Activated CD8-positive, alpha-beta memory T cell treated with anti-CD3 and anti-CD28 coated beads, Interleukin-2, amount 50 U/mL, for 4 hours (primary cell): ENCODE data around the gene LBR.

Experiments used
- DNase-seq: peaks from one replicate; pipeline ENCODE4 v3.0.0-alpha.2; 2020

The LBR gene

DNA sequence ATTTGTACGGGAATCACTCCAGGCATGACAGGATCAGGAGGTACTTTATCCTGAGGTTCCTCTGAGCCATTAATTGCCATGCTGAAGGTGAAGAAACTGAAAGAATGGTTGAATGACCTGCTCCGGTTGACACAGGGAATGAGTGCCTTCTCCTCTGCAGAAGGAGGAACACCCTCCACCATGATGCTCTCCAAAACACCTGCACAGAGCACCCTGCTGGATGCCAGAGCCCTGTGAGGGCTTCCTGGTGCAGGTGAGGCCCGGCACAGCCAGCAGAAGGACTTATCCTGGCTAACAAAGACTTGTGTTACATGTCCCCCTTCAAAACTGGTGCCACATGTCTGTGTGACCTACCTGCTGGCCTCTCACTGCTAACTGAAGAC lies 14.3 kb upstream of the LBR start:
- no peak for DNase-seq

DNA sequence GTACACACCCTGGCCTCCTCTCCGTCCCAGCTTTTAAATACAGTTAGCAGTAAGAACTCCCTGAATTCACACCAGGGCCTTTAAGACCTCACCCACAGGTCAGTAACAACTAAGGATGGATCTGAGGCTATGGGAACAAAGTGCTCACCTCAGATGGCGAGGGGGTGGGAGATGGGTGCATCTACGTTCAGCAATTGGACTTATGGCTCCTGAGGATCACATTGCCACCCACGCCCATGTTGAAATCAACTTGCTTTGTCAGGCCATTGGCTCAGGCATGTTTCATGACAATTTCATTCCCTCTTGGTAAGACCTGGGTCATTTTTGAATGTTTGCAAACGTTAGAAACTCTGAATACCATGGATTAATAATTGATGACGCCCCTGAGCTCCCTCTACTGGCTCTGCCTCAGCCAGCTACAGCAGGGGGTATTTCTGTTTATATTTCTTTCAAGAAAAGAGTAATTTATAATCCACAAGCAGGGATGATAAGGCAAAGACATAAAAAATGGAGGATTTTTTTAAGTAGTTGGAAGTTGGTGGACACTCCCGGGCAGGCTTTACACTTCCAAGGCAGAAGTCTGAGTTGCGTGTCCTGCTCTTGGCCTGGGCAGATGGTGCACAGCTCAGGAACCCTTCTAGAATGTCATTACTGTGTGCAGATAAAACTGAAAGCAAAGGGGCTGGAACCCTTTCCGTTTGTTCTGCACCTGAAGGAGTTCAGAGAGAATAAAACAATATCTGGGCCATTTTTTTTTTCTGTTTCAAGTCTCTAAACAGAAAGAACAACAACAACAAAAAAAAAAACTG lies 13.7 kb upstream of the LBR start:
- no peak for DNase-seq

DNA sequence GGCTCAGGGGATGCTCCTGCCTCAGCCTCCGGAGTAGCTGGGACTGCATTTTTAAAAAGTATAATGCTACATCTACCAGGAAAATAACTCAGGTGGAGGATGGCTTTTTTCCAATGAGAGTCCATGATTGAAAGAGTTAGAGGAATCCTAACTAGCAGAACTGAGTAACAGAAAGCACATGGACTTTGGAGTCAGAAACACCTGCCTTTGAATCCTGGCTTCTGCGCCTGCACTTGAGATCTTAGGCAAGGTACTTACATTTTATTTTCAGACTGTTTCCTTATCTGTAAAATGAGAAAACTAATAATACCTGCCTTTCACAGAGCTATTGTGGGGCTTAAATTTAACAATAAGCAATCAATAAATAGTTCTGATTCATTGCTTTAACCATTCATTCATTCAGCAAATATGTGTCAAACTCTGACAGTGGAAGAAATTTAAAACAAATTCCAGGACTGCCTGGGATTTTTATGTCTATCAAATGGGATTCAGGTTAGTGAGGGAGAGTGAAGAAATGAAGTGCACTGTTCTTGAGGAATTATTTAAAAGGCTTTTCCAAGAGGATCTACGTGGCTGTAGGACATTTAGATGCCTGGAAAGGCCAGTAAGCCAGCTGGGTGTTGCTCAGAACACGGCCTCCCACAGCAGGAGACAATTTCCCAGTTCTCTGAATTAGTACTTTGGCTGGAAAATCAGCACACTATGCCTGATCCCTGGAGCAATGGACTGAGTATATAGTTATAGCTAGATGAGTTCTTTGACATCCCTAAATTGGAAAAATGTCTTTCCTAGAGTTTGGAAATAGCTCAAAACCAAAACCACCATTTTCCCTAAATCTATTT lies 12.8 kb upstream of the LBR start:
- no peak for DNase-seq

DNA sequence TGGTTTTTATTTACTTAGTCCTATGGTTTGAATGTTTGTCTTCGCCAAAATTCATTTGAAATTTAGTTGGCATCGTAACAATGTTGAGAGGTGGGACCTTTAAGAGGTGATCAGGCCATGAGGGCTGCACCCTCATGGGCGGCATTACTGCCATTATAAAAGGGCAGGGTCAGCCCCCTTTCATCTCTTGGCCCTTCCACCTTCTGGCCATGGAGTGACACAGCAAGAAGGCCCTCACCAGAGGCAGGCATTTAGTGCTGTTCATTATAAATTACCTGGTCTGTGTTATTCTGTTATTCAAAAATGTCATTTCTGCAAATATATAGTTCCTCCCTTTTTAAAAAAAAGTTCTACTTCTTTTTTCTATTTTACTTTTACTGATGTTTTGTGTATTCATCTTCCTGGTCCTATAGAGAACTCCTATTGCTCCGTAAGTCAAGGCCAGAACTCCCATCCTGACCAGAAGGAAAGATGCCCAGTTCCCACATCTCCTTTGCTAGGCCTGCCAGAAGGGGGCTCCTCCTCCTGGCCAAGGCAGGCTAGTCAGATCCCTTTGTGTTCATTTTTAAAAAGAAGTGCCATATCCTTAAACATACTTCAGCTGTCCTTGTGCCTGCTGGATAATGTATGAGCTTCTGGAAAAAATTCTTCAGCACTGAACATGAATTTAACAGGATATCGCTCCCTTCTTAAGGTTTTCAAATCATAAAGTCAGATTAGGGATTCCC lies 10.0 kb upstream of the LBR start:
- no peak for DNase-seq

DNA sequence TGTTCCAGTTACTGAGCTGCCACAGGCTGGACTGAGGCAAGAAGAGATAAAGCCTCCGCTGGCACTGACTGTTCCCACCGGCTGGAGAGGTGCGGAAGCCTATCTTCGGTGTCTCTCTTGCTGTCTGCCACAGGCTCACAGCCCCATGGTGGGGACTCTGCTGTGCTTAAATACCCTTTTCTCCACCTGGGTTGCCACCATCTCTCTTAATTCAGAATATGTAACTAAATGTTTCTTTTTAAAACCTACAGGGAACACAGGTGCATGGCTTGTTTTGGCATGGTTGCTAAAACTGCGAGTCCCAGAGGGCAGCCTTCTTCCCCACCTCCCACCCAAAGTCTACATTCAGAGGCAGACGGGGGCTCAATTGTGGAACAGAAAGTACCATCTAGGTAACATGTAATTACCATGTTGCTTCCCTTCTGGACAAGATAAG lies 8.1 kb upstream of the LBR start:
- no peak for DNase-seq

DNA sequence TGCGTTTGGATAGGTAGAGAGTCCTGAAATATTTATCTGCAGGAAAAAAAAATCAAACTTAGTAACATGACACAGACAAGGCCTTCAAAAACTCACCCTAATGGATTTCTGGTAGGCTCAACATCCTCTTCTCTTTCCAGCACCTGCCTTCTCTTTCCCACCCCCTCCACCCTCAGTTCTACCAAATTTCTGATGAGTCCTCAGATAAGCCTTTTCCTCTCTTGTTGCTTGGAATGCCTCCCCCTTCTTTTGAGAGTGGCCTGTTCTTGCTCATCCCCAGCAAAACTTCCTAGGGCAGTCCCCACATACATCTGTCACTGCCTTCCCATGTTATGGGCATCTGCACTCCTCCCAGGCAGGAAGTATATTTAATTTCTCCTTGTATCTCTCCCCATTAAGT lies 7.6 kb upstream of the LBR start:
- DNase-seq = no peak

DNA sequence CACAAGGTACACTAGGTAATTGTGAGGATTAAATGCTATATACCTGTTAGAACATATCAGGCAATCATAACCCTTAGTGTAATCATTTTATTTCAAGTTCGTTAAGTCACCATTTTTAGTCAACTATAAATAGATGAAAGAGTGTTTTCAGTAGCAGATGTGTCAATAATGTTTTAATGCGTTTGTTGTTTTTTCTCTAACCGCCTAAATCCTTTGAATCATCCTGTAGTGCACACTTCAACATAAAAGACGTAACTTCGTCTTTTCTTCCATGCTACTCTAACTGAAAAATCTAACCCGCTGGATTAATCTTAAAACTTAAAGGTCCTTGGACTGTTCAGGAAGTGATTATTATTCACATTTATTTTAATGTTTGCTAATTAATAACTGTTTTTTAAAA lies 7.2 kb upstream of the LBR start:
- DNase-seq = no peak

DNA sequence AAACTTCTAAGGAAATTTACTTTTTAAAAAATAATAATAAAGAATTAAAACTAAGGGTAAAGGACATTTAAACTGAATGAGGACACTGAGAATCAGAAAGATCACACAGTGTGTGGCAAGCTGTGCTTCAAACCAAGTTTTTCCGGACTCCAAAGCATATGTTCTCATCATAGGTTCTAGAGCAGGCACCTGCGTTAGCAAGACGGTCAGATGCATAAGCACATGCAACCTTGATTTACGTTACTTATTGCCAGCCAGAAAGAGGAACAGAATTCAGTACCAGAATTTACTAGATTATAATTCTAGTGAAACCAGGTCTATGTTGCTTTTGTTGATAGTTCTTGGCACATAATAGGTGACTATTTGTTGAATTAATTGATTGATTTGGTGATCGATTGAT lies 6.2 kb upstream of the LBR start:
- DNase-seq = no peak

DNA sequence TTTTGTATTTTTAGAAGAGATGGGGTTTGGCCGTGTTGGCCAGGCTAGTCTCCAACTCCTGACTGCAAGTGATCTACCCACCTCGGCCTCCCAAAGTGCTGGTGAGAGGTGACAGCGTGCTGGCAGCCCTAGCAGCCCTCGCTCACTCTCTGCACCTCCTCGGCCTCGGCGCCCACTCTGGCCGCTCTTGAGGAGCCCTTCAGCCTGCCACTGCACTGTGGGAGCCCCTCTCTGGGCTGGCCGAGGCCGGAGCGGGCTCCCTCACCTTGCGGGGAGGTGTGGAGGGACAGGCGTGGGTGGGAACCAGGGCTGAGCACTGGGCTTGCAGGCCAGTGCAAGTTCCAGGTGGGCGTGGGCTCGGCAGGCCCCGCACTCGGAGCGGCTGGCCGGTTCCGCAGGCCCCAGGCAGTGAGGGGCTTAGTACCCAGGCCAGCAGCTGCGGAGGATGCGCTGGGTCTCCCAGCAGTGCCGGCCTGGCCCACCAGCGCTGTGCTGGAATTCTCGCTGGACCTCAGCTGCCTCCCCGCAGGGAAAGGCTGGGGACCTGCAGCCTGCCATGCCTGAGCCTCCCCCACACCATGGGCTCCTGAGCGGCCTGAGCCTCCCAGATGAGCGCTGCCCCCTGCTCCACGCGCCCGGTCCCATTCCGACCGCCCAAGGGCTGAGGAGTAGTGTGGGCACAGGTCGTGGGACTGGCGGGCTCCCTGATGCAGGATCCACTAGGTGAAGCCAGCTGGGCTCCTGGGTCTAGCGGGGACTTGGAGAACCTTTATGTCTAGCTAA lies 3.4 kb upstream of the LBR start:
- no peak for DNase-seq

DNA sequence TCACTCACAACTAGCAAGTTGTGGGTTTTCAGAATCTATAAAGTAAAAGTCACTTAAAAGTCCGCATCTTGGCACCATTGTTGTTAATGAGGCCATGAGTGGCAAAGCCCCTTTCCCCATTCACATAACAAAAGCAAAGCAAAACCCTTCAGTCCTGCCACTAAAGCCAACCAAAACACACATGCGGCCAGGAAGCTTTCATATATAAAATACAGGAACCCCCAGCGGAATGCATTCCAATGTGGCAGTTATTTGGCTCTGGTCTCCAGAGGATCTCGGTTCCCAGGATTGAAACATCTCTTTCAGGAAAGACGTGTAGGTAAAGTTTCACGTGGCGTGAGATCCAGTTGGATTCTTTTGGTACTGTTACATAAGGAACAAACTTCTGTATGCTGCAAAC lies 2.5 kb upstream of the LBR start:
- no peak for DNase-seq

DNA sequence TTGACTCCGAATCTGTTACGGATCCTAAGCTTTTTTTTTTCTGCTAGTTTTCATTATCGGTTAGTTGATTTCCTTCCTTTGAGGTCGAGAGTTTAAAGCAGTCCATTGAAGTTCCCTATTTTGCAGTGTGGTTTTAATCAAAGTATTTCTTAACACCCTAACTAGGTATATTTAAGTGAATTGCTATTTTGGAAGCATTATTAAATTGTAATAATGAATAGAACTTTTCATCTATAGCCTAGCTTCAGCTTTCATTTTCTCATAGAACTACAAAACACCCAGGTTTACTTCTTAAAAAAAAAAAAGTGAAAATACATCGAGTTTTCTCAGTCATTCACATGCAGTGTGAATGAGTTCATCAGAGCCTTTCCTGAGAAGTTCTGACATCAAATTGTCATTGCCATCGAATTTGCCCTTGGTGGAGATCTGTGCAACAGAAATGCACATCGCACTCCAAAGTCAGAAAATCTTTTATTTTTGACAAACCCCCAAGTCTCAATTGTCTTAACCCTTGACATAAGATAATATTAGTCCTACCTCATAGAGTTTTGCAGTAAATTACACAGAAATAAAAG lies 1.1 kb upstream of the LBR start:
- no peak for DNase-seq

DNA sequence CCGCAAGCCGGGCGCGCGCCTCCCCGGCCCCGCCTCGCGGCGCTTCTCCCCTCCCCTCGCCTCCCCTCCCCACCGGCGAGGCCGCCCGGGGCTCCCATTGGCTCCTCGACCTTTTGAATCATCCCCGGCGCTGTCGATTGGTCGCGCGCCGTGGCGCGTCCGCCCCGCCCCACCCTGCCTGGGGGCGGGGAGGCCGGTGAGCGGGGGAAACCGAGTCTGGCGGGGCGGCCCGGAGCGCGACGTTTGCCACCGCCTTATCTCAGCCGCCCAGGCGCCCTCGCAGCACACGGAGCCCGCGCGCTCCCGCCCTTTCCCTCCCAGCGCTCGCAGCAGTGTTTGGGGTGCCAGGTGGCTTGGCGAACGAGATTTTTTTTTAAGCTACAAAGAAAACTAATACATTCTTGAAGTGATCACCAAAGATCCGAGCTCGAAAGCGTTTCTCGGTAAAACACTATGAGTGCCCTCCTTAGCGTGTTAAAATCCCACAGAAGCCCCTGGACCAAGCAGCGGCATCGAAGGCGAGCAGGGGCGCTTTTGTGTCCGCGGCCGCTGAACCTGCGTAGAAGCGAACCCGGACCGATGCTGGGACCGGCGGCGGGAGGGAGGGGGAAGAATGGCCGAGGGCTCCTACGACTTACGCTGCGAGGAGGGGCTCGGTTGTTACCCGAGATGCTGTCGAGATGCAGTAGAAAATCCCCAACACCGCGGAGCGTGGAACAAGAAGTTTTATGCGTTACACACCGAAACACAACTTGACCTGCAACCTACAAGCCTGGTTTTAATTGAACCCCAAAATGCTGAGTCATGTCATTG lies 436 bp upstream of the LBR start:
- peak; percentile 92 for DNase-seq

DNA sequence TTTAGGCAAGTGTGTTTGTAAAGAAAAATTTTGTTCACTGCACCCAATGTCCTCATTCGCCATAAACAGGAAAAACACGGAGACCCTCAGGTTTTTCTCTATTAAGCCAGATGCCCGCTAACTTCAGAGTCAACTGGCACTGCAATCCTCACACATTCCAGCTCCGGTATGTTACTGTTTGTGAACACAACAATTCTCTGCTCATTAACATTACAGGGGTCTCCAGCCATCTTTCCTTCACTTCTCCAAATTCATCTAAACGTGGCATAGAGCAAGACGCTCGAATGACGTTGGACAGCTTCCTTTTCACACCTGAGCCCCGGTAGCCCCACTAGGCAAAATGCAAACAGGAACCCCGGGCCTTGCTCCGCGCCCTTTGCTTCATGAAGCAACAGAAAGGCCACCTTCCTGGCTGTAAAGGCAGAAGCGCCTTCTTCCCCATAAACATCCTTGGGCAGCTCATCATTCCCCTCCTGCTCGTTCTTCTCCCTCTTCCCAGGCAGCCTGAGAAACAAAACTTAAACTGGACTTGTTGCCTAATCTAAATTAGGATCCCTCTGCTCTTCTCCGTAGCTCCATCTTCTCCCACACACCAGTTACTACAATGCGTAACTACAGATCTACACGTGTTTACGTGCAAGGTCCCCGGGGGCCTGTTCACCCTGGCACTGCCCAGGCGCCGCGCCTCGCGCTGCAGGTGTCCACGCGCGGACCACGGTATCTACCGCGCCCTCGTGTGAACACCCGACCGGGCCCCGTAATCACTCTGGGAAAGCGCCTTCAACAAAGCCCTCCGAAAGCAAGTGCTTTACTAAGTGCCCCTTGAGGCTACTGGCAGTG lies 1.2 kb downstream of the LBR start:
- DNase-seq = peak; percentile 31

DNA sequence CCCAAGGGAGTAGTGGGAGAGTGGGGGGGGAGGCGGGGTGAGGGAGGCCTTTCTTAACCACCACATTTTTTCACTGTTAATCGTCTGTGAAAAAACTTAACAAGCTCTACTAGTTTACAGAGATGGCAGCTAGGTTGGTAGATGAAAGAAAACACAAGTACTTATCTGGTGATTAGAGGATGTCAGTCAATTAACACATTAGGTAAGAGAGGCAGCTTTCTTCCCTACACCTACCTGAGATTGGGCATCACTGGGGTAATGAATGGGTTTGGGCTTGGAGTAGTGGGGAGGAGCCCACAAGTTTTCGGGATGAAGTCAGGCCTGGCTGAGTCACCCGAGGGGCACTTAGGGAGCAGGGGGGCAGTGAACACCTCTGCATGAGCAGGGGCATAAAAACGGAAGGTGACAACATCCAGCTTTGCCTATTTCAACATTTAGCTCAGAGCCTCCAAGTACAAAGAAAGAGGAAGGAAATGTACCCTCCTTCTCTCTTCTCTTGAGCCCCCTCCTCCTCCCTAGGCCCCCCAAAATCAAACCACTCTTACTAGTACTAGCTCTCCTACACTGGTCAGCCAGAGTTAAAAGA lies 2.5 kb downstream of the LBR start:
- DNase-seq = no peak

DNA sequence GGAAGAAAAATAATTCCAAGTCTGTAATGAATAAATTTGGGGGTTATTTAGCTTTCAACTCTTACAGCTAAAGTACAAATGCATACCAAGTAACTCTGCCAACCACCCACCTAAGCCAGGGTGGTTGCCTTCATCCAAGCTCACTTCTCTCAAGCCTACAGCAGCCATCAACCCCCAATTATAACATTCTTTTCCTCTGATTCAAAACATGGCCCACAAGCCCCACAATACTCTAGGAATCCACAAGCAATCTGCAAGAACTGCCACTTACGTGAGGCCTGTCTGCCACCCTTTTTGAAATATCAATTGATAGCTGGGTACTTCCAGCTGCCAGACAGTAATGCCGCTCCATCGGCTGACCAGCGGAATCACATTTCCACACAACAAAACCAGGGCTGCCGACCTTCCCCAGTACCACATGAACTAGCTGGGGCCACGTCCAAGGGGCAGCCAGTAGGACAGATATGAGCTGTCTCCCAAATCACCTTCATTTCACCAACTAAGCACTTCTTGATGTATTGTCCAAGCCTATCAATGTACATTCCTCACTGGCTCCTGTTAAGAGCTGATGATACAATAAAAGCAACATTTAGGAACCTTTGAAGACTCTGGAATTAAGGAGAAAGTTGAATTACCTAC lies 3.2 kb downstream of the LBR start:
- no peak for DNase-seq

DNA sequence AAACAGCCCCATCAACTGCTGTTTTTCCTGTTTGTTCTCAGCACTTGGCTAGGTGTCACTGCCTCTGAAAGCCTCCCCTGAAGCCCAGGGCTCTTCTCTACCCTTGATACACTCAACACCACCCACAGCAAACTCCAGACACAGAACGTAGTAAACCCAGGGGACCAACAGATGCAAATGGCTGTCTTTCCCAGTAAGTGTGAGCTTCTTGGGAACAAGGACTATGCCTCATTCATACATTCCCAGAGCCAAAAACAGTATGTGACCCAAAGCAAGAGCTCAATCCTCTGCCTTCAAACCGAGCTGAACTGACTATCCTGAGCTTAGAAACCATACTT lies 4.4 kb downstream of the LBR start:
- DNase-seq = no peak

DNA sequence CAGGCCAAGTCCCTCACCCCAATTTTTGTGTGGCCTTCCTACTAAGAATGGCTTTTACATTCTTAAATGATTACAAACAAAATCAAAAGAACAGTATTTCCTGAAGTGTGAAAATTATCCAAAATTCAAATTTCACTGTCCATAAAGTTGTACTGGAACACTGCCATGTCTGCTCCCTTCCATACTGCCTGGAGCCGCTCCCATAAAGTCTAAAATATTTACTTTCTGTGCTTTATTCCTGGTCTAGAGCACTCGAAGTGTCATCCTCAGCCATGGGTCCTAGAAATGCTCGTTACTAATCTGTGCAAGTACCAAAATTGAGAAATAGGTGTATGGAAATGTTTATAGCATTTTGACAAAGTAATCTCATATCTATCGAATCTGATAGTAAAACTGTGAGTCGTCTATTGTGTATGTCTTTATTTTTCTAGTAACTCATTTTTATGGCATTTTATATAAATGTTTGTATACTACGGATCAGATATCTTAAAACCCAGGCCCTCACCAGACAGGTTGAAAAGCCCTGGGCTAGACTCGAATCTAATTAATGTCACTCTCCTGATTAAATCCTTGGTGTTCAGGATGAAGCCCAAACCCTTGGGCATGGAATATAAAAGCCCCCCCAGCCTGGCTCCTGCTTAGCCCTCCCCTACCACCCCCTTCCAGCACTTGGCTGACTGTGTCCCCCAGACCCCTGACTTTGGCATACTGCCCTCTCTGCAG lies 4.9 kb downstream of the LBR start:
- no peak for DNase-seq

DNA sequence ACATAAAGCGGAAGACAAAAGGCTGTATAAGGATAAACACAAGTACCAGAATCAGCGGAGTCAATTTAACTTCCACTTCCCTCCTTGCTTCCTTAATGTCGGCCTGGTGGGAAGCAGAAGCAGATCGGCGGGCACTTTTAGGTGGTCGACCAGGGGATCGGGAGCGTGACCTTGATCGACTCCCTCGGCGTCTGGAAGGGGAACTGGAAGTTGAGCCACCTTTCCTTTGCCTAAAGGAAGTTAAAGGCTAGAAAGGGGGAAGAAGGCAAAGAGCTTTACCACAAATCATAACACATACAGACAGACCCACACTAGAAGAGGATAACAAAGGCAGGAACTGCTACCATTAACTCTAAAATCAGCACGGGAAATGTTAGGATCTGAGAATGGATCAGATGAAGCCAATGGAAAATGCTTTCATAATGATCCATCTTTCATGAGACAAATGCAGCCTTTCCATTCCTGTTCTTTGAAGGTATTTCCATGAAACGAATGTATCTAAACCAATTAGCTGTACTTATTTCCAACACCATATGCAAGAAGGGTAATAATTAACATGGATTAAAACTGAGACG lies 5.7 kb downstream of the LBR start:
- no peak for DNase-seq

DNA sequence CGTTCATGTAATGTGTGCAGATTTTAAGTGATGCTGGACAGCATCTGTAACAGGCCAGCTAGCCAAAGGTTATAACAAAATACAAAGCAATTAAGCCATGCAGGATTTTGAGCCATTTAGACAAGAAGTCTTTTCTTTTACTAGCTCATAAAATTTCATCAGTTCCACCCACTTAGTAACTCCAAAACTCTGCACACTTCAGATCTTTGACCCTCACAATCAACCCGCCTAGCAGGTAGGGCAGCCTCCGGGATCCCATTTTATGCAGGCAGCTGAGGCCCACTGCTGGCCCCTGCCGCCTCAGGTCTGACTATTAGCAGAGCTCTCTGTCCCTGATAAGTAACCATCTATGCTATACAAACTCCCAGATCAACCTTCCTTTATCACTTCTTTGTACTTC lies 9.2 kb downstream of the LBR start:
- no peak for DNase-seq
